Pancreas (tissue), 10 donors: ENCODE results near the gene PAFAH1B2. TPM values are rescaled to one million over a fixed set of nuclear protein-coding genes. Genes with fewer than 3 reads are reported as not detected.
"Not testable (repeated sequence)": the region's sequence is repeated elsewhere in the genome, so short reads cannot be mapped to it uniquely, and the experiment has no call there.

Experiments
- ATAC-seq, 4 donors: fragments of 200-7000 bp; cut with Tn5 transposase; one replicate each; pipeline versions ENCODE4 v1.8.0 to v1.9.1; 2020; ENCODE audit warnings: mild to moderate bottlenecking in 4 of 4, moderate library complexity in 4 of 4
- DNase-seq, 6 donors: peaks; one replicate each; pipeline ENCODE4 v3.0.0-alpha.2; 2020
- FAIRE-seq: peaks from 2 replicates; lab custom pipeline; 2012; peaks lifted over from hg19 to GRCh38; lab: Jason Lieb, UNC
- H3K27ac ChIP-seq, 4 donors: fragments of 200-600 bp; sonication (generic); 1 replicate in 3 of 4; 2 replicates in 1 of 4; pipeline versions ENCODE4 v1.5.0 to v1.8.0; 2020
- H3K27me3 ChIP-seq, 4 donors: fragments of 200-600 bp; one replicate each; pipeline ENCODE4 v1.8.0; 2021
- H3K36me3 ChIP-seq, 3 donors: fragments of 200-600 bp; sonication (generic) in 1 of 3; one replicate each; pipeline versions ENCODE4 v1.5.0 to v1.8.0; 2020 to 2021
- H3K4me1 ChIP-seq, 3 donors: fragments of 200-600 bp; one replicate each; pipeline ENCODE4 v1.8.0; 2021
- H3K4me3 ChIP-seq, 4 donors: fragments of 200-600 bp; sonication (generic) in 2 of 4; one replicate each; pipeline versions ENCODE4 v1.5.0 to v1.8.0; 2020 to 2021
- H3K9me3 ChIP-seq, 4 donors: fragments of 200-600 bp; one replicate each; pipeline ENCODE4 v1.8.0; 2021
- WGBS, 2 donors: extraction: QIAGEN DNeasy Blood & Tissue Kit; methylation state at CpG; one replicate each; pipeline ENCODE4 v1.1.7; 2013; 5-methylcytosine and 5-hydroxymethylcytosine counted together
- intact Hi-C, 3 donors: fragments of 100-400 bp; cut with DNase I; formaldehyde crosslinking; loops; one replicate each; pipeline versions ENCODE4 v1.11.1 to v1.14.2; 2022
- polyA plus RNA-seq, 2 donors: library from polyadenylated mRNA; stranded (reverse); fragments of 200-250 nt; gene quantifications; one replicate each; pipeline ENCODE4 v1.2.3, GENCODE V29; 2013
- total RNA-seq, 6 donors: library from RNA; stranded (reverse); fragmentation: NEBNext Ultra II Directional in 4 of 6; extraction: Animal tissue kit (Norgen Biotek cat#: 25700) in 4 of 6; gene quantifications; one replicate each; pipeline versions ENCODE4 v1.2.1 to v1.2.4, GENCODE V29; 2021 to 2023
- TF ChIP-seq, protein P1 (sequence below), 4 donors: fragments of 200-600 bp; sonication (generic) in 3 of 4; IDR thresholded peaks; one replicate each; pipeline versions ENCODE4 v1.5.0 to v1.8.0; 2021; ENCODE audit warnings: antibody characterized with exemption in 4 of 4
- donor health status: healthy with polysubstance abuse.
- donor health status: DM: no; HTN: no; CAD: no; lungs with moderate emphysema.
- donor health status: DM: no; HTN: no; CAD: no.
- donor health status: control.
- donor health status: control.
- donor health status: Bipolar disorder and iron deficiency.
- donor health status: DM: yes; HTN: yes; CAD: no.
- donor health status: DM: no; HTN: no; CAD: no.
- donor health status: DM: no; HTN: no; CAD: no.
- donor health status: DM: yes; HTN: yes; CAD: no.

PAFAH1B2 gene
- total and polyA plus RNA-seq, 8 donors = 14.8 to 47.7 (median 24.3) TPM

DNA sequence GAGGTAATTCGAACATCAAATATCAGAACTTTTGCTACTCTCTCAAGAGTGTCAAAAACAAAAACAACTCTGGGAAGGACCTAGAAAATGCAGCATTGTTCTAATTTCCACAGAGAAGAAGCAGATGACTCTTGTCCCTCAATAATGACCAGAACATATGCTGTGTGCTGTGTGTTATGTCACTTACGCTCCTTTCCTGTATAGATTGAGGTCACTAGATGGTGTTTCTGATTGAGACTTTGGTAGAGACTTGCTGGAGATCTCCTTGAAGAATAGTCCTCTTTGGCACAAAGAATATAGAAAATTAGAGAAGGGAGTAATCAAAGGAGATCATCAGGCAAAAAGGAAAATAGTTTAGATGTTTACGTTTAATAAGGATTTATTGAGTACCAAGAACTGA lies 43.5 kb upstream of the PAFAH1B2 start:
- Histone ChIP-seq H3K27ac (no peak overlapping the region), H3K4me3 (no peak overlapping the region), H3K4me1 (peaks cover 4 to 17% (median 11%) of the 10 kb centered on the region in 3 donors), H3K36me3 (no peaks in the 10 kb centered on the region), H3K9me3 (no peaks in the 10 kb centered on the region), H3K27me3 (no peaks in the 10 kb centered on the region)
- WGBS, 2 donors = 90 to 92% methylated on average over 3 of the region's 3 CpGs
- ATAC-seq (no peak), DNase-seq (no peak), FAIRE-seq (no peak)
- intact Hi-C loops = loop anchor here (10.0 kb wide), 4 partner anchors 124 to 316 kb away; partner anchors contain the start of genes APOA5 (in 1 of the 3) and ZPR1 (in 1 of the 3)
- TF ChIP-seq, protein P1, sequence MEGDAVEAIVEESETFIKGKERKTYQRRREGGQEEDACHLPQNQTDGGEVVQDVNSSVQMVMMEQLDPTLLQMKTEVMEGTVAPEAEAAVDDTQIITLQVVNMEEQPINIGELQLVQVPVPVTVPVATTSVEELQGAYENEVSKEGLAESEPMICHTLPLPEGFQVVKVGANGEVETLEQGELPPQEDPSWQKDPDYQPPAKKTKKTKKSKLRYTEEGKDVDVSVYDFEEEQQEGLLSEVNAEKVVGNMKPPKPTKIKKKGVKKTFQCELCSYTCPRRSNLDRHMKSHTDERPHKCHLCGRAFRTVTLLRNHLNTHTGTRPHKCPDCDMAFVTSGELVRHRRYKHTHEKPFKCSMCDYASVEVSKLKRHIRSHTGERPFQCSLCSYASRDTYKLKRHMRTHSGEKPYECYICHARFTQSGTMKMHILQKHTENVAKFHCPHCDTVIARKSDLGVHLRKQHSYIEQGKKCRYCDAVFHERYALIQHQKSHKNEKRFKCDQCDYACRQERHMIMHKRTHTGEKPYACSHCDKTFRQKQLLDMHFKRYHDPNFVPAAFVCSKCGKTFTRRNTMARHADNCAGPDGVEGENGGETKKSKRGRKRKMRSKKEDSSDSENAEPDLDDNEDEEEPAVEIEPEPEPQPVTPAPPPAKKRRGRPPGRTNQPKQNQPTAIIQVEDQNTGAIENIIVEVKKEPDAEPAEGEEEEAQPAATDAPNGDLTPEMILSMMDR (IDR thresholded peaks at IDR 0.05) = no peak

DNA sequence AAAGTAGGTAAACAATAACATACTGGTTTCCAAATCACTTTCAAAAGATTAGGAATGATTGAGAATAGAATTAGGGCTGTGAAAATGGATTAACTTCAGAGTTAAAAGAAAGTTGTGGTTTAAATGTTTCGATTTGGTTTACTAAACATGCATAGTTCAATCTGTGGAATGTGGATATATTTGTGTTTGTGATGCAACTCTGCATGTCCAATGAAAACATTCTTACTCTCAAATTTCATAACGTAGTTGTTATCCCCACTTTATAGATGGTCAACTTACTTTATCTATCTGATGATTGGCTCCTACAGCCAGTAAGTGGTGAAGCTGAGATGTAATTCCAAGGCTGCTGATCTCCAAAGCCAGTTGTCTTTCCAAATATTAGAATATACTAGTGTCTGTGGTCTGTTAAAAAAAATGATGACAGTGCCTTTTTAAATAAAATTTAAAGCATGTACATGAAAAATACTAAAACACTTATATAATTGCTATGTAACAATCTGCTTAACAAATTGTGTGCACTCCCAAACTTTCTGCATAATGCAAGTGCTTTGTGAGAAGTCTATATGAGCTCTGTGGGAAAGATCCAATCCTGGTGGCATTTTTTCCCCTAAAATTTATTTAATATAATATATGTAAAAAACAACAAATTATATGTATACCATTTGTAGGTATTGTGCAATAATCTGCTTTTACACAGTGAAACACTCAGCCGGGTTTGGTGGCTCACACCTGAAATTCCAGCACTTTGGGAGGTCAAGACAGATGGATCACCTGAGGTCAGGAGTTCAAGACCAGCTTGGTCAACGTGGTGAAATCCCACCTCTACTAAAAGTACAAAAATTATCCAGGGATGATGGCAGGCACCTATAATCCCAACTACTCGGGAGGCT lies 36.1 kb upstream of the PAFAH1B2 start:
- no peaks in the 10 kb centered on the region for H3K9me3 ChIP-seq
- TF ChIP-seq, protein P1 (IDR thresholded peaks at IDR 0.05) = no peak
- intact Hi-C loops = loop anchor here (5.0 to 10.0 kb wide), 6 partner anchors 117 to 323 kb away; partner anchors contain the start of genes APOA5 (in 1 of the 3) and ZPR1 (in 1 of the 3)
- DNase-seq = no peak
- no peaks in the 10 kb centered on the region for H3K27me3 ChIP-seq
- H3K27ac ChIP-seq = no peak overlapping the region
- no peak for FAIRE-seq
- no peak overlapping the region for H3K4me3 ChIP-seq
- ATAC-seq = no peak
- no peaks in the 10 kb centered on the region for H3K36me3 ChIP-seq
- 47 to 48% methylated on average over 5 of the region's 5 CpGs for WGBS, 2 donors
- no peaks in the 10 kb centered on the region for H3K4me1 ChIP-seq

DNA sequence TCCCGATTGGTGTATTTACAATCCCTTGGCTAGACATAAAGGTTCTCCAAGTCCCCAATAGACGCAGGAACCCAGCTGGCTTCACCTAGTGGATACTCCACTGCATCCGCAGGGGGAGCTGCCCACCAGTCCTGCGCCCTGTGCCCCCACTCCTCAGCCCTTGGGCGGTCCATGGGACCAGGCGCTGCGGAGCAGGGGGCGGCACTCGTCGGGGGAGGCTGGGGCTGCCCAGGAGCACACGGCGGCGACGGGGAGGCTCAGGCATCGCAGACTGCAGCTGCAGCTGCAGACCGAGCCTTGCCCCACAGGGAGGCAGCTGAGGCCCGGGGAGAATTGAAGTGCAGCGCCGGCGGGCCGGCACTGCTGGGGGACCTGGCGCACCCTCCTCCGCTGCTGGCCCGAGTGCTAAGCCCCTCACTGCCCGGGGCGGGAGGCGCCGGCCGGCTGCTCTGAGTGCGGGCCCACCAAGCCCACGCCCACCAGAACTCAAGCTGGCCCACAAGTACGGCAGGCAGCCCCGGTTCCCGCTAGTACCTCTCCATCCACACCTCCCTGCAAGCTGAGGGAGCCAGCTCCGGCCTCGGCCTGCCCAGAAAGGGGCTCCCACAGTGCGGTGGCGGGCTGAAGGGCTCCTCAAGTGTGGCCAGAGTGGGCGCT lies 33.7 kb upstream of the PAFAH1B2 start:
- WGBS, 2 donors = 86 to 93% methylated on average over 36 to 39 of the region's 39 CpGs

DNA sequence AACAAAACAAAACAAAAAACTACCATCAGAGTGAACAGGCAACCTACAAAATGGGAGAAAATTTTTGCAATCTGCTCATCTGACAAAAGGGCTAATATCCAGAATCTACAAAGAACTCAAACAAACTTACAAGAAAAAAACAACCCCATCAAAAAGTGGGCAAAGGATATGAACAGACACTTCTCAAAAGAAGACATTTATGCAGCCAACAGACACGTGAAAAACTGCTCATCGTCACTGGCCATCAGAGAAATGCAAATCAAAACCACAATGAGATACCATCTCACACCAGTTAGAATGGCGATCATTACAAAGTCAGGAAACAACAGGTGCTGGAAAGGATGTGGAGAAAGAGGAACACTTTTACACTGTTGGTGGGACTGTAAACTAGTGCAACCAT lies 31.6 kb upstream of the PAFAH1B2 start:
- DNase-seq, H3K36me3 ChIP-seq, H3K4me1 ChIP-seq, ATAC-seq, H3K9me3 ChIP-seq, H3K27me3 ChIP-seq, H3K4me3 ChIP-seq, H3K27ac ChIP-seq, intact Hi-C loops, FAIRE-seq: not testable (repeated sequence)
- 64 to 76% methylated on average over 3 of the region's 3 CpGs for WGBS, 2 donors

More for the DNA sequence above, 33.7 kb upstream of the PAFAH1B2 start:
- intact Hi-C loops = no loop called here
- H3K36me3 ChIP-seq = no peaks in the 10 kb centered on the region
- no peak overlapping the region for H3K4me3 ChIP-seq
- TF ChIP-seq, protein P1 (IDR thresholded peaks at IDR 0.05) = no peak
- no peak overlapping the region for H3K27ac ChIP-seq
- H3K9me3 ChIP-seq = no peaks in the 10 kb centered on the region
- no peaks in the 10 kb centered on the region for H3K4me1 ChIP-seq
- FAIRE-seq (no peak), ATAC-seq (no peak), DNase-seq (peak in 1 of 6 donors; percentile 44)
- H3K27me3 ChIP-seq = no peaks in the 10 kb centered on the region

DNA sequence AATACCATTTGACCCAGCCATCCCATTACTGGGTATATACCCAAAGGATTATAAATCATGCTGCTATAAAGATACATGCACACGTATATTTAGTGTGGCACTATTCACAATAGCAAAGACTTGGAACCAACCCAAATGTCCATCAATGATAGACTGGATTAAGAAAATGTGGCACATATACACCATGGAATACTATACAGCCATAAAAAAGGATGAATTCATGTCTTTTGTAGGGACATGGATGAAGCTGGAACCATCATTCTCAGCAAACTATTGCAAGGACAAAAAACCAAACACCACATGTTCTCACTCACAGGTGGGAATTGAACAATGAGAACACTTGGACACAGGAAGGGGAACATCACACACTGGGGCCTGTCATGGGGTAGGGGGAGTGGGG lies 31.1 kb upstream of the PAFAH1B2 start:
- ATAC-seq, H3K36me3 ChIP-seq, H3K4me3 ChIP-seq, H3K9me3 ChIP-seq, DNase-seq, H3K27ac ChIP-seq, H3K4me1 ChIP-seq, H3K27me3 ChIP-seq, FAIRE-seq, intact Hi-C loops: not testable (repeated sequence)
- 76 to 88% methylated on average over 1 of the region's 1 CpG for WGBS, 2 donors
